Smooth muscle cell (in vitro differentiated cells): Measurements from ENCODE around the gene SPIRE1. TPM values are rescaled to one million over a fixed set of nuclear protein-coding genes. Genes with fewer than 3 reads are reported as not detected.

Source experiments
- DNase-seq: peaks from one replicate; lab custom pipeline; 2025; ENCODE audit not compliant: unreplicated experiment; lab: John Stamatoyannopoulos, UW
- H2AFZ ChIP-seq: fragments of 200-600 bp; sonication (generic); 2 replicates; pipeline ENCODE4 v1.6.0; 2016; ENCODE audit warnings: antibody characterized with exemption, low read depth, mild to moderate bottlenecking
- H3F3A ChIP-seq: fragments of 200-600 bp; sonication (generic); 2 replicates; pipeline ENCODE4 v1.6.0; 2017; ENCODE audit warnings: antibody characterized with exemption, low read depth
- H3K27ac ChIP-seq: fragments of 200-600 bp; sonication (generic); 2 replicates; pipeline ENCODE4 v1.5.1; 2016; ENCODE audit warnings: low read depth, mild to moderate bottlenecking
- H3K27me3 ChIP-seq: fragments of 200-600 bp; sonication (generic); 2 replicates; pipeline ENCODE4 v1.6.1; 2016; ENCODE audit warnings: low read depth, mild to moderate bottlenecking
- H3K36me3 ChIP-seq: fragments of 200-600 bp; sonication (generic); 2 replicates; pipeline ENCODE4 v1.5.1; 2016; ENCODE audit warnings: low read depth
- H3K4me1 ChIP-seq: fragments of 200-600 bp; sonication (generic); 2 replicates; pipeline ENCODE4 v1.5.1; 2016; ENCODE audit warnings: low read depth
- H3K4me2 ChIP-seq: fragments of 200-600 bp; sonication (generic); 2 replicates; pipeline ENCODE4 v1.6.0; 2016; ENCODE audit warnings: mild to moderate bottlenecking
- H3K4me3 ChIP-seq: fragments of 200-600 bp; sonication (generic); 2 replicates; pipeline ENCODE4 v1.5.1; 2016; ENCODE audit warnings: mild to moderate bottlenecking
- H3K79me2 ChIP-seq: fragments of 200-600 bp; sonication (generic); 2 replicates; pipeline ENCODE4 v1.6.0; 2016; ENCODE audit warnings: low read depth, mild to moderate bottlenecking
- H3K9ac ChIP-seq: fragments of 200-600 bp; sonication (generic); 2 replicates; pipeline ENCODE4 v1.6.0; 2016; ENCODE audit warnings: low read depth
- H3K9me3 ChIP-seq: fragments of 200-600 bp; sonication (generic); replicated peaks from 2 replicates; pipeline ENCODE4 v1.5.1; 2016; ENCODE audit warnings: low read depth
- H4K20me1 ChIP-seq: fragments of 200-600 bp; sonication (generic); 2 replicates; pipeline ENCODE4 v1.6.0; 2016; ENCODE audit warnings: low read depth
- WGBS: methylation state at CpG from one replicate; pipeline ENCODE4 v1.1.7; 2016; ENCODE audit warnings: low lambda C conversion rate; 5-methylcytosine and 5-hydroxymethylcytosine counted together
- polyA plus RNA-seq: library from polyadenylated mRNA; unstranded; fragments of >200 nt; fragmentation: Nextera tagmentation; extraction: Ambion mirVana; gene quantifications from 2 replicates; pipeline ENCODE4 v1.2.1, GENCODE V29; 2016
- total RNA-seq: library from RNA; depleted of rRNA; stranded (reverse); fragments of >200 nt; gene quantifications from 2 replicates; pipeline ENCODE4 v1.2.3, GENCODE V29; 2014
- TF ChIP-seq, protein P1 (sequence below): fragments of 200-600 bp; sonication (generic); IDR thresholded peaks from 2 replicates; pipeline ENCODE4 v1.5.1; 2017; ENCODE audit warnings: borderline replicate concordance, mild to moderate bottlenecking, antibody characterized with exemption; ENCODE audit not compliant: insufficient read depth, poor library complexity, severe bottlenecking

SPIRE1 gene
- total and polyA plus RNA-seq, 2 experiments from 2014 or later, result 12.6 to 18.1 TPM

DNA sequence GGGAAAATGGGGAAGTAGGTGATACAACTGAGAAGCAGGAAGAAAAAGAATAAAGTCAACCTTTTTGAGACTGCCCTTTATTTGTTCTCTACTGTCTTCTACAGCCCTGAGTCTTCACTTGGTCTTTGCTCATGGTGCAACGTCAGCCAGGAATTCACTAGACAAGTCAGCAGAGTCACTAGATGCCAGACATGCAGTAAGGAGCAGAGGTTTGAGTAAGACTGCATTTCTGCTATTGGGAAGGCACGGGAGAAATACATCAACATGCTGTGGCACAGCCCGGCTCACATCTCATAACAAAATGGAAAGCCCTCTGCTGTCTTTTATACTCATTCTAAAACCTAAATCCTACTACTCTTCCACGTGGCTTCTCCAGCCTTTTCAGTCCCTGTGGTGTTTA lies 183.0 kb downstream of the SPIRE1 start:
- Histone ChIP-seq H3K79me2 (no peaks in the 10 kb centered on the region), H3K9me3 (no peaks in the 10 kb centered on the region), H3K27ac (no peak overlapping the region), H3K4me2 (no peak overlapping the region), H3K27me3 (no peaks in the 10 kb centered on the region), H2AFZ (no peak overlapping the region), H3K4me3 (no peak overlapping the region), H3K4me1 (peaks cover 4% of the 10 kb centered on the region), H3K9ac (no peak overlapping the region), H3F3A (peaks cover 7% of the 10 kb centered on the region), H4K20me1 (no peaks in the 10 kb centered on the region), H3K36me3 (no peaks in the 10 kb centered on the region)
- WGBS, result 76% methylated on average over 4 of the region's 4 CpGs
- TF ChIP-seq, protein P1, sequence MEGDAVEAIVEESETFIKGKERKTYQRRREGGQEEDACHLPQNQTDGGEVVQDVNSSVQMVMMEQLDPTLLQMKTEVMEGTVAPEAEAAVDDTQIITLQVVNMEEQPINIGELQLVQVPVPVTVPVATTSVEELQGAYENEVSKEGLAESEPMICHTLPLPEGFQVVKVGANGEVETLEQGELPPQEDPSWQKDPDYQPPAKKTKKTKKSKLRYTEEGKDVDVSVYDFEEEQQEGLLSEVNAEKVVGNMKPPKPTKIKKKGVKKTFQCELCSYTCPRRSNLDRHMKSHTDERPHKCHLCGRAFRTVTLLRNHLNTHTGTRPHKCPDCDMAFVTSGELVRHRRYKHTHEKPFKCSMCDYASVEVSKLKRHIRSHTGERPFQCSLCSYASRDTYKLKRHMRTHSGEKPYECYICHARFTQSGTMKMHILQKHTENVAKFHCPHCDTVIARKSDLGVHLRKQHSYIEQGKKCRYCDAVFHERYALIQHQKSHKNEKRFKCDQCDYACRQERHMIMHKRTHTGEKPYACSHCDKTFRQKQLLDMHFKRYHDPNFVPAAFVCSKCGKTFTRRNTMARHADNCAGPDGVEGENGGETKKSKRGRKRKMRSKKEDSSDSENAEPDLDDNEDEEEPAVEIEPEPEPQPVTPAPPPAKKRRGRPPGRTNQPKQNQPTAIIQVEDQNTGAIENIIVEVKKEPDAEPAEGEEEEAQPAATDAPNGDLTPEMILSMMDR, result no peak
- no peak for DNase-seq

DNA sequence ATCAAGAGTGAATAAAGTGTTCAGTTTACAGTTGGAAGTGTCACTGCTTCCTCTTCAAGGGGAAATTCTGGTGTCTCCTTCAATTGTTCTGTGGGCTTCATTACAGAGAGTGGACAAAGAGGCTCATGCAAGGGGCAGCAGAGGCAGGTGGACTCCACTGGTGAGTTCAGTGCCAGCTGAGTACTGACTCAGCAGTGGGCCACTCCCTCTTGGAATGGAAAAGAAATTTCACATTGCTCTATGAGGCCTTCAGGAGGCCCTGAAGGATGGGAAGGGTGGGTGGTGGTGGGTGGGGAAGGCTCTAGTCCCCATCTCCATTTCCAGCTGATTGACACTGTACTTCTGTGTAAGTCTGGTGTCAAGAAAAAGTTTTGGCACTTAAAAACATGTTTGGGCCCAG lies 183.8 kb downstream of the SPIRE1 start:
- no peak for DNase-seq
- TF ChIP-seq, protein P1, result no peak
- H3K27me3 ChIP-seq, result no peaks in the 10 kb centered on the region

DNA sequence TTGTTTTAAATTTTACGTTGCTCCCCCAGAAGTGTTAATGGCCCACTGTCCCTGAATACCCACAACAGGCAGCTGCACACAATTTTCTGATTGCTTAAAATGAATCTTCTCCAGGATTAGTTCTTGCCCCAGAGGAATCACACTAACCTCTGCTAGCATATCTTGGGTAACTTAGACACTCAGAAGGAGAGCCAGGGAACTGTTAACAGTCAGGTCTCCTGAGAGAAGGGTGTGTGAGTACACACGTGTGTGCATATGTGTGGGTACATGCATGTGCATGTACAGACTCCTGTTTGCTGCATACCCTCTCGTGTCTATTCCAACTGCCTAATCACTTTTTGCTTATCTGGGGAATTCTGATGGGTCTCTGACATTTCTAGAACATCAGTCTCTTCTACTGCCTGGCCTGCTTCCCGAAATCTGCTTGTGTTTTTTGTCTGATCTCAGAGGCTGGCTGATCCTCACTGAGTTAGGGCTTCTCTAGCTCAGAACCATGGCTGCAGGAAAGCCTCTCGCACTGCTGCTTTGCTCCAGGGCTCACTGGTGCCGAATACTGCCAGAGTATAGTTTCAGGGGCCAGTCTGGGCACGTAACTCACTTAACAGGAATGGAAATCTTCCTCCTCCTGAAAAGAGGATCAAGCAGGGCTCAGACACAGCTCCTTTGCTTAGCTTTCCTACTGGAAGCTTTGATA lies 187.4 kb downstream of the SPIRE1 start:
- H2AFZ ChIP-seq, result no peak overlapping the region
- no peaks in the 10 kb centered on the region for H3K4me1 ChIP-seq
- WGBS, result 79% methylated on average over 7 of the region's 7 CpGs
- DNase-seq, result no peak
- H3K4me3 ChIP-seq, result no peak overlapping the region
- TF ChIP-seq, protein P1, result no peak
- no peaks in the 10 kb centered on the region for H3K9me3 ChIP-seq
- H3K9ac ChIP-seq, result no peak overlapping the region
- no peak overlapping the region for H3K4me2 ChIP-seq
- H3K27me3 ChIP-seq, result no peaks in the 10 kb centered on the region
- no peaks in the 10 kb centered on the region for H3F3A ChIP-seq
- no peaks in the 10 kb centered on the region for H3K36me3 ChIP-seq
- no peak overlapping the region for H3K27ac ChIP-seq
- H3K79me2 ChIP-seq, result no peaks in the 10 kb centered on the region
- no peaks in the 10 kb centered on the region for H4K20me1 ChIP-seq

More for the DNA sequence above, 183.8 kb downstream of the SPIRE1 start:
- Histone ChIP-seq H3K9me3 (no peaks in the 10 kb centered on the region), H3F3A (peaks cover 7% of the 10 kb centered on the region), H3K4me2 (no peak overlapping the region), H3K27ac (no peak overlapping the region), H3K79me2 (no peaks in the 10 kb centered on the region), H4K20me1 (no peaks in the 10 kb centered on the region), H3K36me3 (no peaks in the 10 kb centered on the region), H3K9ac (no peak overlapping the region), H3K4me1 (peaks cover 4% of the 10 kb centered on the region), H2AFZ (no peak overlapping the region), H3K4me3 (no peak overlapping the region)

DNA sequence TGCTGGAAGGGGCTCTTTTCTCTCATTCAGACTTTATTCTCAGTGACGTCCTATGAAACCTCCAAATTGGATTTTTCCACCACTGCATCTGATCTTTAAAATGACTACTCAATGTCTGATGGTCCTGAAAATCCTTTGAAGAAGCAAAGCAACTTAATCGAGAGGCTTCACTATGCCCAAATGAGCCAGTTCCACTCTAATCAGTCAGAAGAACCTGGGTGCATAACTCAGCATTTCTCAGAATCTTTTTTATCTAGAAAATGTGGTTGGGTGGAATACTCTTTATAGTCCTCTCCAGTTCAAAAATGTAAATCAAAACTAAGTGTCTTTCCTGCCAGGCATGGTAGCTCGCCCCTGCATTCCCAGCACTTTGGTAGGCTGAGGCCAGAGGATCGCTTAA lies 189.5 kb downstream of the SPIRE1 start:
- Histone ChIP-seq H2AFZ (no peak overlapping the region), H3K9ac (no peak overlapping the region), H3K79me2 (no peaks in the 10 kb centered on the region), H4K20me1 (no peaks in the 10 kb centered on the region), H3K4me1 (no peaks in the 10 kb centered on the region), H3K27ac (no peak overlapping the region), H3K4me2 (no peak overlapping the region), H3K27me3 (no peaks in the 10 kb centered on the region), H3K9me3 (no peaks in the 10 kb centered on the region), H3F3A (no peaks in the 10 kb centered on the region), H3K4me3 (no peak overlapping the region), H3K36me3 (peaks cover 4% of the 10 kb centered on the region)
- TF ChIP-seq, protein P1, result no peak
- whole genome bisulfite sequencing, result 97% methylated on average over 4 of the region's 4 CpGs
- no peak for DNase-seq
